ENCODE results near the gene TRIM13.
"Not testable (repeated sequence)": the region's sequence is repeated elsewhere in the genome, so short reads cannot be mapped to it uniquely, and the experiment has no call there.

TRIM13 gene, protein sequence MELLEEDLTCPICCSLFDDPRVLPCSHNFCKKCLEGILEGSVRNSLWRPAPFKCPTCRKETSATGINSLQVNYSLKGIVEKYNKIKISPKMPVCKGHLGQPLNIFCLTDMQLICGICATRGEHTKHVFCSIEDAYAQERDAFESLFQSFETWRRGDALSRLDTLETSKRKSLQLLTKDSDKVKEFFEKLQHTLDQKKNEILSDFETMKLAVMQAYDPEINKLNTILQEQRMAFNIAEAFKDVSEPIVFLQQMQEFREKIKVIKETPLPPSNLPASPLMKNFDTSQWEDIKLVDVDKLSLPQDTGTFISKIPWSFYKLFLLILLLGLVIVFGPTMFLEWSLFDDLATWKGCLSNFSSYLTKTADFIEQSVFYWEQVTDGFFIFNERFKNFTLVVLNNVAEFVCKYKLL

GRCh38 chr13:49996951-49997895 is at the start of gene TRIM13:
Gene TRIM13 (plus strand): TSS chr13:49997042. CDS start chr13:50011941, 14,899 bp downstream.
- FAIRE-seq: no peak

GRCh38 chr13:49948777-49949270 is 48.0 kb upstream of the TRIM13 start:
- not testable (repeated sequence) for FAIRE-seq

DNA sequence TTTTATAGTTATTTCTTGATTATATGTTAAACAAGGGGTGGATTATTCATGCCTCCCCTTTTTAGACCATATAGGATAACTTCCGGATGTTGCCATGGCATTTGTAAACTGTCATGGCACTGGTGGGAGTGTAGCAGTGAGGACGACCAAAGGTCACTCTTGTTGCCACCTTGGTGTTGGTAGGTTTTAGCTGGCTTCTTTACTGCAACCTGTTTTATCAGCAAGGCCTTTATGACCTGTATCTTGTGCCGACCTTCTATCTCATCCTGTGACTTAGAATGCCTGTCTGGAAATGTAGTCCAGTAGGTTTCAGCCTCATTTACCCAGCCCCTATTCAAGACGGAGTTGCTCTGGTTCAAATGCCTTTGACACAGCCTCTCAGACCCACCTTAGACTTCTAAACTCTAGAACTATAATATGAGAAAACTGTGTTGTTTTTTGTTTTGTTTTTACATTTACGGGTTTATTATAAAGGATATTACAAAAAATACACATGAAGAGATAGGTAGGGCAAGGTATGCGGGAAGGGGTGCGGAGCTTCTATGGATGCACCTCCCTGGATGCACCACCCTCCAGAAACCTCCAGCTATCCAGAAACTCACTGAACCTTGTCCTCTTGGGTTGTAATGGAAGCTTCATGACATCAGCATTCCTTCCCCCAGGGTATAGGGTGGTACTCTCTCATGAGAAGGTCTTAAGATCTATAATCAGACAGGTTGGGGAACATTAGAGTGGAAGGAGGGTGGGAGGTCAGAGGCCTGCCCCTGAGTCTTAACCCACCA is 44.9 kb upstream of the TRIM13 start:
- FAIRE-seq: no peak

- no peak for FAIRE-seq
These were observed 43.3 kb upstream of the TRIM13 start for GRCh38 chr13:49953560-49953959.

DNA sequence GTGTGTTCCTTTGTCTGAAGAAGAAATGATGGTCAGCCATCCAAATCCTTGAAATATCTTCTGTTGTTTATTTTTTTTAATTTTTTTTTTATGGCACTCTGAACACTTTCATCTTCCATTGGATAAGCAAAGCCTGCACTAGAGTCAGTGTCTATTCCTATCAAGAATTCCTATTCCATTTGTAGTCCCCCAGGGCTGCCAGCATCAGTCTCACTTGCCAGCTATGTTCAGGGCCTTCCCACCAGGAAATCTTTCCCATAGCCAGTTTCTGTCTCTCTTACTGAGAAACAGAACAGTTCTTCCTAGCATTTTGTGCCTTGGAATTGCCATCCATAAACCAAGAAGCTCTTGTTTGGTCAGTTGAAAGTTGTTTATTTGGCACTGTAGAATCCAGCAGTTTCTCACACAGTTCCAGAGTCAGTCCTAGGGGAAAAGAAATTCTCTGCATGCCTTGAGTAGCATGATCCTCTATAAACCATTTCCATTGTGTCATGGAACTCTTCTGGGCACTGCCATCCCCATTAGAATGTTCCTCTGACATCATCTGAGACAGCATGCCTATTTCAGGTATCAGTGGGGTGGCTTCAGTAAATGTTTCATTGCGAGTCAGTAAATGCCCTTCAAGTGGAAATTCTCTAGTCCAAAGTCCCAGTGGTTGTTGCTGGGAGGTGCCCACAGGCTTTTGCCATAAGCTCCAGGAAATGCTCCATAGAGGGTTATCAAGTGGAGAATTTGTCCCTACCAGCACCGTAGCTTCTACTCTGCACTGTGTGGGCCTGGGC is 42.0 kb upstream of the TRIM13 start:
- no peak for FAIRE-seq

DNA sequence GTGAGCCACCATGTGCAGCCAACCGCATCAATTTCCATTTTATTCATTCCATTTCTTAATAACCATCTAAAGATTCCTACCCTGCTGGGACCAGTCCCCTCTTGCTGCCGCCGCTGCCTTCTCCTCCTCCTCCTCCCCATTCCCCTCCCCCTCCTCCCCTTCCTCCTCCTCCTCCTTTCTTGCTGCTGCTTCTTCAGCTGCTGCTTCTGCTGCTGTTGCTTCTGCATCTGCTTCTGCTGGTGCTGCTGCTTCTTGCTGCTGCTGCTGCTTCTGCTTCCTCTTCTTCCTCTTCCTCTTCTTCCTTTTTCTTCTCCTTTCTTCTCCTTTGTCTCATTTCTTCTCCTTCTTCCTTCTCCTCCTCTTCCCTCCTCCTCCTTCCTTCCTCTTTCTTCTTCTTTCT is 40.7 kb upstream of the TRIM13 start:
- no peak for FAIRE-seq

GRCh38 chr13:49958321-49958720 is 38.5 kb upstream of the TRIM13 start:
- no peak for FAIRE-seq

- FAIRE-seq: no peak
These were observed 29.4 kb upstream of the TRIM13 start for GRCh38 chr13:49967456-49967855.

GRCh38 chr13:49972709-49973108 is 24.1 kb upstream of the TRIM13 start:
- FAIRE-seq: no peak

GRCh38 chr13:49975826-49976225 is 21.0 kb upstream of the TRIM13 start:
- no peak for FAIRE-seq

DNA sequence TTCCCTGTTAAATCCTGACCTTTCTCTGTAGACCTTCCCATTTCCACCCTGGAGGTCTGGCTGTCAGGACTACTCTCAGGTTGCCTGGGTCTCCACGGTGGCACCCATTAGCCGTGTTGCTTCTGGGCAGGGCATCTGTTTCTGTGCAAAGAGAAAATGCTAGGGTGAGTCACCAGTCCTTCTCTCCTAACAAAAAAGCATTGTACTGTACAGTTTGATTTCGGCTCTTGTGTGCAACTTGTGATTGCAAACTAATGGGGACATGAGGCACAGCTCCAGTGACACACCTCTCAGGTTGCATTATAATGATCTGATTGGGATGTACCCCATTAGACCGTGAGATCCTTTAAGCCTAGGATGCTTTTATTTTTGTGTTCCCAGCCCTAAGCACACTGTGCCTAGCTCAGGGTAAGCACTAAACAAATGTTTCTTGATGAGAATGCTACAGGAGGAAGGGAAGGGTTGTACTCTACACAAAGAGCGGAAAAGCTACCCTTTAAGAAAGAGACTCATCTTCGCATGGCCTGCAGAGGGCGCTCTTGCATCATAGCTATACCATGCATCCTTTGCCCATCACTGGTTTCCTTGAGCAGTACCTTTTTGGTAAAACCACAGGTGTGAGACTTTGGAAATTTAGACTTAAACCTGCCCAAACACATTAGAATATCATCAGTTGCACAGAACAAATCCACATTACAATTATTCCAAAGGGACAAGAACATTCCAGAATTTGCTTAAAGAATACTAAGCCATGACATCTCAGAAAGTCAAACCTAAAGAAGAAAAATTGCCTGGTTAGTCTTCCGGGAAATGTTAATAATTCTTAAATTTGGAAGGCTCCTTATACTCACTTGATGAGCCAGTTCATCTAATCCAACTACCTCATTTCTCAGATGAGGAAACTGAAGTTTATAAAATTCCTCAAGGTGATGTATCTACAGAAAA is 20.3 kb upstream of the TRIM13 start:
- FAIRE-seq: no peak

DNA sequence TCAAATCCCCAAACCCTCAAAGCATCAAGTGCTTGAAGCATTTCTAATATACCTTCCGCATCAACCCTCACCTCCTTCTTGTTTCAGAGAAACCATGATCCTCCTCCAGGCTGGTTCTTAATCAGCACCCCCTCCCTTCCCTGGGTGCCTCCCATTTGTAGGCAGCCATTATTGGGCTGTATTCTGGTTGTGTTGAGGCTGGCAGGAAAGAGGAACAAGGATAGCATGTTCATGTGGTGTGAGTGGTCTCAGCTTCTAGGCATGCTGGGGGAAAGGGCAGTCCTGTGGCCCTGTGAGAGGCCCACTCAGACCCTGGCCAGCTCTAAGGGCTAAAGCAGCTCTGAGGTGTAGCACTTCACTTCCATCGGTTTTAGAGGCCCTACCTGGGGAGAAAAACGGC is 18.9 kb upstream of the TRIM13 start:
- no peak for FAIRE-seq

GRCh38 chr13:49980266-49980665 is 16.6 kb upstream of the TRIM13 start:
- no peak for FAIRE-seq

DNA sequence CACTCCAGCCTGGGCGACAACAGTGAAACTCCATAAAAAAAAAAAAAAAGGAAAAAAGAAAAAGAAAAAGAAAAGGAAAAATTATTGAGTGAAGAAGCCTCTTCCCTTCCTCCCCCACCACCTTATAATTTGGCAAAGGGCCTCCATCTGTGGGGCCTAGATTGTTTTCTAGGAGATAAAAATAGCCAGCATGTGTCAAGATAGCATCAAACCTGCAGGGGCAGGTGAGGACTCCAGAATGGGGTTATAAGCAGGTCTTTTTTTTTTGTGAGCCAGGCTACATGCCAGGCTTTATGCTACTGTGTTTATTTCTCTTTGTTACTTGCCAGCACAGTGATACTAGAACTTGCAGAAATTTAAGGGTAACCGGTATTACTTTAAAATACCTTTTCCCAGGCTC is 11.7 kb upstream of the TRIM13 start:
- FAIRE-seq: no peak

DNA sequence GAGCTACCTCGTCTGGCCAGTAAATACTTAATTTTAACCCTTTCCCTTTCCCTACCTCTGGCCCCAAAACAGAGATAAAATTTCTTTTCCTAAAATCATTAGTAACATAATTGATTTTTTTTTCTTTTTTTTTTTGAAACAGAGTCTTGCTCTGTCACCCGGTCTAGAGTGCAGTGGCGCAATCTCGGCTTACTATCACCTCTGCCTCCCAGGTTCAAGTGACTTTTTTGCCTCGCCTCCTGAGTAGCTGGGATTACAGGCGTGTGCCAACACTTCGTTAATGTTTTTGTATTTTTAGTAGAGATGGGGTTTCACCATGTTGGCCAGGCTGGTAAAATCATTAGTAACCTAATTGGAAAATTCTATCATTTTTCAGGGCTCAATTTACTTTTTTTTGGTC is 10.4 kb upstream of the TRIM13 start:
- no peak for FAIRE-seq

DNA sequence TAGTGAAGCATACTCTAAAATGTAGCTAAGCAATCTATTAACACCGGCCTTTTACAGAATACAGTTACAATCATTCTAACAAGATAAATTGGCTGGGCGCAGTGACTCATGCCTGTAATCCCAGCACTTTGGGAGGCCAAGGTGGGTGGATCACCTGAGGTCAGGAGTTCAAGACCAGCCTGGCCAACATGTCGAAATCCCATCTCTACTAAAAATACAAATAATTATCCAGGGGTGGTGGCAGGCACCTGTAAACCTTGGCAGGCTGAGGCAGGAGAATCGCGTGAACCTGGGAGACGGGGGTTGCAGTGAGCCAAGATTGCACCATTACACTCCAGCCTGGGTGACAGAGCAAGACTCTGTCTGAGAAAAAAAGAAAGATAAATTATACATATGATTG is 6.2 kb upstream of the TRIM13 start:
- not testable (repeated sequence) for FAIRE-seq

DNA sequence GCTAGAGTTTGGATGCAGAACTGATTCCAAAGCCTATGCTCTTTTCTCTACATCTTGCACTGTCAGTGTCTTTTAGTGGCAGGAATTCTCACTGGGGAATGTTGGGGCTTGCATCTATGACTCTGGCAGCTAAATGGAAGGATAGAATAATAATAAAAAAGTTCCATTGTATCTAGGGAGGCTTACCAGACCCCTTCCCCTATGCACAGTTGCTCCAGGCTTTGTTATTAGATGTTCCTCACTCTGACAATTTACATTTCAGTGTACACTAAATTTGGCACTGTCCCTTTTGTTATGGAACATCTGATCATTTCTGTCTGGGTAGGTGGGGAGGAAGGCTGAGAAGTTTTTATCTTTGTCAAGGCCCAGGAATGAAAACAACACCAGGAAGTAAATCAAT is 3.7 kb upstream of the TRIM13 start:
- no peak for FAIRE-seq

GRCh38 chr13:49993666-49994065 is 3.2 kb upstream of the TRIM13 start:
- FAIRE-seq: no peak

DNA sequence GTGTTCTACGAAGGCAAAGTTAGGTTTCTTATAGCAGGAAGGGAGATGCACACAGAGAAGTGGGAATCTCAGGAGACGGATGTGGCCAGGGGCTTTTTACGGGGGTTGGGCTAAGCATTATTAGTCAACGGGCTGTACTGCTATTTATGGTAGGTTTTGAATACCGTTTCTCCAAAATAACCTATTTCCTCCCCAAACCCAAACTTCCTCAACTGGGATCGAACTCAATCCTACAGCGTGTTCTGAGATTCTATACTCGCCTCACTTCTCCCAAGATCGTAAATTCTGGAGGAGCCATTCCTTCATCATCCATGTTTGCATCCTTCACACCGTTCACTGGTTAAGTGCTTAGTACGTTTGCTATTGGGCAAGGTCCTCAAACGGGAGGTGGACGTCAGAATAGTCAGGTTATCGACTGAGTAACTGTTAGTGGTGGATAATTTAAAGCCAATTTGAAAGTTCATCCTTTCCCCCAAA is 1.2 kb upstream of the TRIM13 start:
- FAIRE-seq: no peak

DNA sequence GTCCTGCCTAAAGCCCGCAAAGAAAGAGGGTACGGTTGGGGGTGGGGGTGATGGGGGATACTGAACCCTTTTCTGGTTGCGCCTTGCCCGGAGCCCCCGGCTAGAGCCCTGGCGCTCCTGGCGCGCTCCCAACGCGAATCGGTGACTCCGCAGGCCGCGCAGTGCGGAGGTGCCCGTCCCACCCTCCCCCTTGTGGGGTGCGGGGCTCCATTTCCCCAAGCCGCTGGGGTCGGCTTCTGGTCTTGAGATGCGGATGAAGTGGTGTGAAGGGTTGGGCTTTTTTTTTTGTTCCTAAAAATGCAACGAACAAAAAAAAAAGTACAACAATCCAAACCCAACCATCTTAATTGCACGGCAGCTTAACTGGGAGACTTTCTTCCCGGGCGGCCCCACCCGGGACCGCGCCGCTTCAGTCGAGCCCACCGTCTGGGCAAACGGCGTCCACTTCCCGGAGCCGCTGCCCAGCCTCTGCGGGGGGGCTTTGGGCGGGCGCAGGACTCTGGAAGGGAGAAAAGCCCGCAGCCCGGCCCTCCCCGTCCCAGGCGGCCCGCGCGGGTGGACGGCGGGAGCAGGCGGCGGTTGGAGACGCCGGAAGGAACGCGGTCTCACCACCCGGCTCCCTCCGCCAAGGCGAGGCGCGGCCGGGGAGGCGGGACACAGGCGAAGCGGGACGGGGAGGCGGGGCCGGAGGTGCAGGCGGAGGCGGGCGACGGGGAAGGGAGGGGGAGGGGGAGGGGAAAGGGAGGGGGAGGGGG is 504 bp upstream of the TRIM13 start:
- no peak for FAIRE-seq
